NCI-H1092 (cell line): ENCODE results near the gene CCSER2.
"Not testable (repeated sequence)": the region's sequence is repeated elsewhere in the genome, so short reads cannot be mapped to it uniquely, and the experiment has no call there.

Experiments
- DNase-seq: peaks from one replicate; lab custom pipeline; 2025; lab: John Stamatoyannopoulos, UW

Gene CCSER2

GRCh38 chr10:84347575-84348002, 19.2 kb downstream of the CCSER2 start:
- DNase-seq, result not testable (repeated sequence)

GRCh38 chr10:84348447-84348846, 20.1 kb downstream of the CCSER2 start:
- no peak for DNase-seq

GRCh38 chr10:84348860-84349259, 20.5 kb downstream of the CCSER2 start:
- DNase-seq, result no peak

- DNase-seq, result peak; percentile 0
Observed at GRCh38 chr10:84352251-84352842, 24.0 kb downstream of the CCSER2 start.

- no peak for DNase-seq
Observed at GRCh38 chr10:84353052-84353803, 24.8 kb downstream of the CCSER2 start.

GRCh38 chr10:84354623-84355022, 26.2 kb downstream of the CCSER2 start:
- no peak for DNase-seq

GRCh38 chr10:84355106-84355505, 26.7 kb downstream of the CCSER2 start:
- no peak for DNase-seq

- DNase-seq, result no peak
Observed at GRCh38 chr10:84356928-84357327, 28.5 kb downstream of the CCSER2 start.

GRCh38 chr10:84358743-84359142, 30.4 kb downstream of the CCSER2 start:
- no peak for DNase-seq

- no peak for DNase-seq
Observed at GRCh38 chr10:84360637-84361365, 32.4 kb downstream of the CCSER2 start.

GRCh38 chr10:84365335-84365881, 37.0 kb downstream of the CCSER2 start:
- no peak for DNase-seq

GRCh38 chr10:84366041-84366440, 37.7 kb downstream of the CCSER2 start:
- no peak for DNase-seq

- no peak for DNase-seq
Observed at GRCh38 chr10:84367256-84367655, 38.9 kb downstream of the CCSER2 start.

GRCh38 chr10:84368828-84369227, 40.4 kb downstream of the CCSER2 start:
- DNase-seq, result no peak

GRCh38 chr10:84370283-84370682, 41.9 kb downstream of the CCSER2 start:
- no peak for DNase-seq

GRCh38 chr10:84371944-84372343, 43.6 kb downstream of the CCSER2 start:
- DNase-seq, result no peak

GRCh38 chr10:84373000-84373399, 44.6 kb downstream of the CCSER2 start:
- no peak for DNase-seq

GRCh38 chr10:84374455-84374854, 46.1 kb downstream of the CCSER2 start:
- no peak for DNase-seq

GRCh38 chr10:84375011-84375410, 46.6 kb downstream of the CCSER2 start:
- peak; percentile 17 for DNase-seq

- no peak for DNase-seq
Observed at GRCh38 chr10:84375881-84376280, 47.5 kb downstream of the CCSER2 start.

- DNase-seq, result no peak
Observed at GRCh38 chr10:84388148-84388547, 59.8 kb downstream of the CCSER2 start.

GRCh38 chr10:84390364-84390763, 62.0 kb downstream of the CCSER2 start:
- DNase-seq, result no peak

- DNase-seq, result no peak
Observed at GRCh38 chr10:84391326-84391725, 62.9 kb downstream of the CCSER2 start.
